B cell (primary cell): ENCODE measurements around the gene PNN. TPM values are rescaled to one million over a fixed set of nuclear protein-coding genes. Genes with fewer than 3 reads are reported as not detected.

Experiments used
- ATAC-seq: fragments of 200-7000 bp; cut with Tn5 transposase; one replicate; pipeline ENCODE4 v1.10.0; 2021; ENCODE audit warnings: low read depth, mild to moderate bottlenecking, moderate number of reproducible peaks, moderate library complexity
- CTCF ChIA-PET: fragments of 350-600 bp; sonication (Branson Sonifier 250); formaldehyde crosslinking; loops from one replicate; lab custom pipeline; 2021; ENCODE audit warnings: antibody characterized with exemption, inconsistent platforms; lab: Charles Lee
- POLR2A ChIA-PET: fragments of 350-600 bp; sonication (Branson Sonifier 250); formaldehyde crosslinking; loops from one replicate; lab custom pipeline; 2021; ENCODE audit warnings: antibody characterized with exemption; lab: Charles Lee
- DNase-seq: peaks from one replicate; pipeline ENCODE4 v3.0.0; 2013
- H2AFZ ChIP-seq: 2 replicates; pipeline ENCODE4 v1.6.1; 2012; ENCODE audit warnings: mild to moderate bottlenecking, low read depth, low read length; ENCODE audit not compliant: insufficient read depth, poor library complexity, severe bottlenecking
- H3K27ac ChIP-seq, 2 donors: 1 replicate in 1 of 2; 2 replicates in 1 of 2; pipeline ENCODE4 v1.5.1; 2012 to 2013; ENCODE audit warnings: low read length in 2 of 2, mild to moderate bottlenecking in 2 of 2, moderate library complexity in 1 of 2
- H3K27me3 ChIP-seq, 4 experiments: fragments of 200-600 bp in 1 of 4; sonication (generic) in 1 of 4; replicated peaks in 1 of 4; 1 replicate in 2 of 4; 2 replicates in 2 of 4; pipeline versions ENCODE4 v1.6.1 to v1.7.0; 2013 to 2016; ENCODE audit warnings: low read length in 3 of 4, mild to moderate bottlenecking in 2 of 4, mixed read lengths in 1 of 4, moderate library complexity in 1 of 4; ENCODE audit not compliant: insufficient read depth in 4 of 4, control insufficient read depth in 3 of 4; ENCODE audit errors: control extremely low read depth in 1 of 4
- H3K36me3 ChIP-seq, 2 experiments: replicated peaks in 1 of 2; 1 replicate in 1 of 2; 2 replicates in 1 of 2; pipeline versions ENCODE4 v1.6.1 to v1.7.1; 2013; ENCODE audit warnings: low read length in 1 of 2; ENCODE audit not compliant: insufficient read depth in 2 of 2, control insufficient read depth in 1 of 2; ENCODE audit errors: control extremely low read depth in 1 of 2, extremely low read depth in 1 of 2
- H3K4me1 ChIP-seq, 2 donors: fragments of 200-600 bp in 1 of 2; sonication (generic) in 1 of 2; 1 replicate in 1 of 2; 2 replicates in 1 of 2; pipeline versions ENCODE4 v1.5.1 to v1.6.1; 2013 to 2017; ENCODE audit warnings: low read length in 2 of 2; ENCODE audit not compliant: control insufficient read depth in 2 of 2, insufficient read depth in 2 of 2
- H3K4me2 ChIP-seq: replicated peaks from 2 replicates; pipeline ENCODE3; 2012; ENCODE audit warnings: mild to moderate bottlenecking, low read depth, low read length; ENCODE audit not compliant: poor library complexity, severe bottlenecking
- H3K4me3 ChIP-seq, 5 experiments: fragments of 200-600 bp in 1 of 5; sonication (generic) in 1 of 5; 1 replicate in 3 of 5; 2 replicates in 2 of 5; pipeline versions ENCODE4 v1.5.1 to v1.7.0; 2011 to 2016; ENCODE audit warnings: low read length in 4 of 5, mild to moderate bottlenecking in 4 of 5, low read depth in 2 of 5, control low read depth in 1 of 5, moderate library complexity in 1 of 5; ENCODE audit not compliant: insufficient read depth in 1 of 5; ENCODE audit errors: control extremely low read depth in 1 of 5, extremely low read depth in 1 of 5
- H3K79me2 ChIP-seq: fragments of 200-600 bp; sonication (generic); one replicate; pipeline ENCODE4 v1.6.0; 2016; ENCODE audit warnings: low read length; ENCODE audit not compliant: control insufficient read depth, insufficient read depth
- H3K9ac ChIP-seq: fragments of 200-600 bp; sonication (generic); 2 replicates; pipeline ENCODE4 v1.6.1; 2017; ENCODE audit warnings: mild to moderate bottlenecking, low read length, moderate library complexity
- H3K9me3 ChIP-seq, 3 donors: one replicate each; pipeline versions ENCODE4 v1.6.1 to v1.7.1; 2013; ENCODE audit warnings: low read length in 2 of 3; ENCODE audit not compliant: control insufficient read depth in 2 of 3, insufficient read depth in 1 of 3; ENCODE audit errors: control extremely low read depth in 1 of 3
- H4K20me1 ChIP-seq: 2 replicates; pipeline ENCODE4 v1.6.0; 2012; ENCODE audit warnings: mild to moderate bottlenecking, low read length; ENCODE audit not compliant: insufficient read depth, control insufficient read depth, poor library complexity, severe bottlenecking
- H3K27ac Mint-ChIP-seq: one replicate; pipeline ENCODE4 v1.8.0; 2021; ENCODE audit warnings: mixed read lengths
- H3K27me3 Mint-ChIP-seq: one replicate; pipeline ENCODE4 v1.8.0; 2021; ENCODE audit warnings: mixed read lengths
- H3K4me1 Mint-ChIP-seq: one replicate; pipeline ENCODE4 v1.8.0; 2021; ENCODE audit warnings: mixed read lengths
- H3K4me3 Mint-ChIP-seq: one replicate; pipeline ENCODE4 v1.8.0; 2021; ENCODE audit warnings: mixed read lengths
- H3K9me3 Mint-ChIP-seq: one replicate; pipeline ENCODE4 v1.8.0; 2022; ENCODE audit warnings: mixed read lengths; ENCODE audit not compliant: insufficient read depth
- CTCF ChIP-seq: fragments of 200-600 bp; IDR thresholded peaks from one replicate; pipeline ENCODE4 v1.8.0; 2022; ENCODE audit warnings: antibody characterized with exemption, mild to moderate bottlenecking
- EZH2 ChIP-seq: IDR thresholded peaks from 2 replicates; pipeline ENCODE4 v1.6.1; 2012; ENCODE audit warnings: borderline replicate concordance, low read depth, mild to moderate bottlenecking, moderate library complexity, low read length; ENCODE audit not compliant: insufficient read depth, poor library complexity, severe bottlenecking
- WGBS: methylation state at CpG from one replicate; pipeline ENCODE4 v1.1.5; 2013; ENCODE audit warnings: missing lambda C conversion rate; ENCODE audit not compliant: insufficient coverage; 5-methylcytosine and 5-hydroxymethylcytosine counted together
- intact Hi-C: fragments of 100-400 bp; cut with micrococcal nuclease; formaldehyde crosslinking; loops from one replicate; pipeline ENCODE4 v1.10.0; 2022
- polyA plus RNA-seq: library from polyadenylated mRNA; depleted of rRNA; stranded (reverse); fragments of >200 nt; gene quantifications from 2 replicates; pipeline ENCODE4 v1.2.3, GENCODE V29; 2012
- total RNA-seq, 2 donors: library from RNA; stranded (reverse); fragments of 120-200 nt in 1 of 2; gene quantifications; 1 replicate in 1 of 2; 2 replicates in 1 of 2; pipeline versions ENCODE4 v1.2.3 to v1.2.4, GENCODE V29; 2013 to 2022

Gene PNN
- total and polyA plus RNA-seq, 2 donors (not counting 1 experiment from before 2014, with no cell fraction given) = 49.7 to 134 TPM

- WGBS = 91% methylated on average over 11 of the region's 15 CpGs
- no peaks in the 10 kb centered on the region for H3K4me1 ChIP-seq
- no peaks in the 10 kb centered on the region for H4K20me1 ChIP-seq
- no peak overlapping the region for H2AFZ ChIP-seq
- no peak overlapping the region for H3K4me3 Mint-ChIP-seq
- H3K4me3 ChIP-seq = no peak overlapping the region
- no peaks in the 10 kb centered on the region for H3K79me2 ChIP-seq
- H3K9me3 ChIP-seq = no peaks in the 10 kb centered on the region
- ATAC-seq (no peak), DNase-seq (no peak)
- no peaks in the 10 kb centered on the region for H3K4me1 Mint-ChIP-seq
- no peaks in the 10 kb centered on the region for H3K27me3 ChIP-seq
- no peak for TF ChIP-seq CTCF
- TF ChIP-seq EZH2 = no peak
- H3K27ac Mint-ChIP-seq = no peak overlapping the region
- H3K4me2 ChIP-seq = no peak overlapping the region
- ChIA-PET POLR2A (no interaction called here), CTCF (no interaction called here)
- no peak overlapping the region for H3K9ac ChIP-seq
- H3K36me3 ChIP-seq = no peaks in the 10 kb centered on the region
- no peak overlapping the region for H3K27ac ChIP-seq
- H3K27me3 Mint-ChIP-seq = no peaks in the 10 kb centered on the region
- intact Hi-C loops = no loop called here
- H3K9me3 Mint-ChIP-seq = no peaks in the 10 kb centered on the region
Observed at GRCh38 chr14:39211109-39211741, 36.2 kb downstream of the PNN start.

GRCh38 chr14:39212034-39212433 lies 37.0 kb downstream of the PNN start:
- Histone ChIP-seq H3K9me3 (no peaks in the 10 kb centered on the region), H3K79me2 (no peaks in the 10 kb centered on the region), H3K9ac (no peak overlapping the region), H2AFZ (no peak overlapping the region), H3K4me1 (no peaks in the 10 kb centered on the region), H3K27me3 (no peaks in the 10 kb centered on the region), H4K20me1 (no peaks in the 10 kb centered on the region), H3K27ac (no peak overlapping the region), H3K4me3 (no peak overlapping the region), H3K4me2 (no peak overlapping the region), H3K36me3 (no peaks in the 10 kb centered on the region)
- WGBS = 84% methylated on average over 3 of the region's 3 CpGs
- no peak overlapping the region for H3K27ac Mint-ChIP-seq
- intact Hi-C loops = no loop called here
- CTCF ChIA-PET = no interaction called here
- no peak overlapping the region for H3K4me3 Mint-ChIP-seq
- no peaks in the 10 kb centered on the region for H3K4me1 Mint-ChIP-seq
- no peaks in the 10 kb centered on the region for H3K9me3 Mint-ChIP-seq
- ATAC-seq (no peak), DNase-seq (no peak)
- no peaks in the 10 kb centered on the region for H3K27me3 Mint-ChIP-seq
- POLR2A ChIA-PET = no interaction called here
- TF ChIP-seq CTCF = no peak
- TF ChIP-seq EZH2 = no peak
